ENCODE measurements around the gene TLE3.

- TF ChIP-seq POLR2AphosphoS5 (IDR thresholded peaks at IDR 0.05) (no peak), POLR2A (IDR thresholded peaks at IDR 0.05) (no peak)
- TF ChIP-seq, protein P1, sequence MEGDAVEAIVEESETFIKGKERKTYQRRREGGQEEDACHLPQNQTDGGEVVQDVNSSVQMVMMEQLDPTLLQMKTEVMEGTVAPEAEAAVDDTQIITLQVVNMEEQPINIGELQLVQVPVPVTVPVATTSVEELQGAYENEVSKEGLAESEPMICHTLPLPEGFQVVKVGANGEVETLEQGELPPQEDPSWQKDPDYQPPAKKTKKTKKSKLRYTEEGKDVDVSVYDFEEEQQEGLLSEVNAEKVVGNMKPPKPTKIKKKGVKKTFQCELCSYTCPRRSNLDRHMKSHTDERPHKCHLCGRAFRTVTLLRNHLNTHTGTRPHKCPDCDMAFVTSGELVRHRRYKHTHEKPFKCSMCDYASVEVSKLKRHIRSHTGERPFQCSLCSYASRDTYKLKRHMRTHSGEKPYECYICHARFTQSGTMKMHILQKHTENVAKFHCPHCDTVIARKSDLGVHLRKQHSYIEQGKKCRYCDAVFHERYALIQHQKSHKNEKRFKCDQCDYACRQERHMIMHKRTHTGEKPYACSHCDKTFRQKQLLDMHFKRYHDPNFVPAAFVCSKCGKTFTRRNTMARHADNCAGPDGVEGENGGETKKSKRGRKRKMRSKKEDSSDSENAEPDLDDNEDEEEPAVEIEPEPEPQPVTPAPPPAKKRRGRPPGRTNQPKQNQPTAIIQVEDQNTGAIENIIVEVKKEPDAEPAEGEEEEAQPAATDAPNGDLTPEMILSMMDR (IDR thresholded peaks at IDR 0.05), result no peak
These were observed 725 bp downstream of the TLE3 start for GRCh38 chr15:70097063-70097320.
